OCI-LY7 (cell line): ENCODE data around the gene RNF223. TPM values are rescaled to one million over a fixed set of nuclear protein-coding genes. Genes with fewer than 3 reads are reported as not detected.

Source experiments
- BruUV-seq: library from RNA; stranded (reverse); fragments of 400-500 nt; replicated peaks from 2 replicates; lab custom pipeline; 2021; lab: Mats Ljungman, UMichigan
- CTCF ChIA-PET: fragments of 300-600 bp; sonication (Branson Sonifier 250); formaldehyde crosslinking; loops from one replicate; lab custom pipeline; 2022; ENCODE audit warnings: antibody characterized with exemption; ENCODE audit not compliant: unreplicated experiment; lab: Charles Lee
- POLR2A ChIA-PET: fragments of 300-600 bp; sonication (Branson Sonifier 250); formaldehyde crosslinking; loops from one replicate; lab custom pipeline; 2022; ENCODE audit warnings: antibody characterized with exemption; lab: Charles Lee
- DNase-seq: peaks from one replicate; pipeline ENCODE4 v3.0.0-alpha.2; 2015; ENCODE audit warnings: low spot score
- H2AFZ ChIP-seq: fragments of 200-600 bp; sonication (generic), shearing (Covaris generic); 2 replicates; pipeline ENCODE4 v1.6.1; 2014; ENCODE audit warnings: mild to moderate bottlenecking, antibody characterized with exemption, low read length, moderate library complexity
- H3K27ac ChIP-seq: fragments of 200-600 bp; sonication (generic); 2 replicates; pipeline ENCODE4 v1.5.1; 2014; ENCODE audit warnings: mixed run types, low read depth, mild to moderate bottlenecking, moderate library complexity, low read length, inconsistent platforms; ENCODE audit not compliant: poor library complexity, severe bottlenecking
- H3K36me3 ChIP-seq: fragments of 200-600 bp; sonication (generic); 2 replicates; pipeline ENCODE4 v1.6.1; 2014; ENCODE audit warnings: mild to moderate bottlenecking, antibody characterized with exemption, low read length, moderate library complexity, mixed read lengths; ENCODE audit not compliant: insufficient read depth
- H3K4me1 ChIP-seq: fragments of 200-600 bp; sonication (generic); 2 replicates; pipeline ENCODE4 v1.5.1; 2014; ENCODE audit warnings: mild to moderate bottlenecking, low read length; ENCODE audit not compliant: insufficient read depth, poor library complexity, severe bottlenecking
- H3K4me2 ChIP-seq: fragments of 200-600 bp; sonication (generic); 2 replicates; pipeline ENCODE4 v1.6.1; 2014; ENCODE audit warnings: mild to moderate bottlenecking, low read length
- H3K4me3 ChIP-seq: fragments of 200-600 bp; sonication (generic); 2 replicates; pipeline ENCODE4 v1.5.1; 2014; ENCODE audit warnings: mild to moderate bottlenecking, low read depth, low read length; ENCODE audit not compliant: poor library complexity, severe bottlenecking
- H3K79me2 ChIP-seq: fragments of 200-600 bp; sonication (generic); 2 replicates; pipeline ENCODE4 v1.6.1; 2016; ENCODE audit warnings: low read depth, mild to moderate bottlenecking, low read length, moderate library complexity, mixed read lengths; ENCODE audit not compliant: insufficient read depth
- H3K9me2 ChIP-seq: fragments of 200-600 bp; sonication (generic); 2 replicates; pipeline ENCODE4 v1.6.1; 2016; ENCODE audit warnings: mild to moderate bottlenecking, low read length, mixed read lengths; ENCODE audit not compliant: insufficient read depth
- H3K9me3 ChIP-seq: fragments of 200-600 bp; sonication (generic); 2 replicates; pipeline ENCODE4 v1.6.1; 2014; ENCODE audit warnings: mild to moderate bottlenecking, mixed run types, low read length, mixed read lengths
- H4K20me1 ChIP-seq: fragments of 200-600 bp; sonication (generic); 2 replicates; pipeline ENCODE4 v1.6.1; 2014; ENCODE audit warnings: mild to moderate bottlenecking, antibody characterized with exemption, low read length, moderate library complexity, mixed read lengths; ENCODE audit not compliant: insufficient read depth
- CTCF ChIP-seq: fragments of 200-600 bp; sonication (generic); conservative IDR thresholded peaks from 2 replicates; pipeline ENCODE4 v1.5.1; 2014; ENCODE audit warnings: mild to moderate bottlenecking, antibody characterized with exemption, low read length, moderate library complexity, mixed read lengths
- EZH2phosphoT487 ChIP-seq: fragments of 200-600 bp; sonication (generic); IDR thresholded peaks from 2 replicates; pipeline ENCODE4 v1.6.1; 2018; ENCODE audit warnings: low read depth, borderline replicate concordance, mild to moderate bottlenecking, mixed run types, antibody characterized with exemption, low read length, moderate library complexity, mixed read lengths
- intact Hi-C: fragments of 100-400 bp; cut with micrococcal nuclease; formaldehyde crosslinking; loops from one replicate; pipeline ENCODE4 v1.10.0; 2022; ENCODE audit not compliant: unreplicated experiment
- total RNA-seq, 2 experiments: library from RNA; depleted of rRNA in 1 of 2; stranded (reverse); fragments of >200 nt in 1 of 2; shearing (Covaris generic) in 1 of 2; gene quantifications; 2 replicates each; pipeline ENCODE4 v1.2.3, GENCODE V29; 2014 to 2022

RNF223 gene
- total RNA-seq, 2 experiments from 2014 or later, result not detected

DNA sequence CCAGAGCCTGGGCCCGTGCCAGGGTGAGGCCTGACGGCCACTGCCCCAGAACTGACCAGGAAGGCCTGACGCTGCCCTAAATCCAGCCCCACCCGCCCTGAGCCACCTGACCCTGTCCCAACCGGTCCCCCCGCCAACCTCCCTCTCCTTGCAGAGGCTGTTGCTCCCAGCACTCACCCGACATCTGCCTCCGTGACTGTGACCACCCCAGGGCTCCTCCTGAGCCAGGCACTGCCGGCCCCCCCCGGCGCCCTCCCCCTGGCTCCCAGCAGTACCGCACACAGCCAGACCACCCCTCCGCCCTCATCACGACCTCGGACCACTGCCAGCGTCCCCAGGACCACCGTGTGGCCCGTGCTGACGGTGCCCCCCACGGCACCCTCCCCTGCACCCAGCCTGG is 27.9 kb downstream of the RNF223 start:
- ChIA-PET POLR2A (no interaction called here), CTCF (no interaction called here)
- H3K4me1 ChIP-seq, result no peaks in the 10 kb centered on the region
- no peak overlapping the region for H2AFZ ChIP-seq
- H3K4me3 ChIP-seq, result no peak overlapping the region
- DNase-seq, result no peak
- intact Hi-C loops, result no loop called here
- no peak overlapping the region for H3K27ac ChIP-seq
- no peaks in the 10 kb centered on the region for H3K36me3 ChIP-seq
- H3K9me2 ChIP-seq, result no peaks in the 10 kb centered on the region
- no peaks in the 10 kb centered on the region for H3K79me2 ChIP-seq
- no peak overlapping the region for H3K4me2 ChIP-seq
- no peaks in the 10 kb centered on the region for H3K9me3 ChIP-seq
- H4K20me1 ChIP-seq, result no peaks in the 10 kb centered on the region
- BruUV-seq, result no TSS peak
- TF ChIP-seq CTCF (no peak), EZH2phosphoT487 (no peak)

GRCh38 chr1:1045129-1045528 is 29.0 kb downstream of the RNF223 start:
- no peak for DNase-seq
- Histone ChIP-seq H3K9me3 (no peaks in the 10 kb centered on the region), H4K20me1 (no peaks in the 10 kb centered on the region), H3K9me2 (no peaks in the 10 kb centered on the region), H3K4me3 (no peak overlapping the region), H2AFZ (no peak overlapping the region), H3K4me1 (peaks cover 5% of the 10 kb centered on the region), H3K27ac (no peak overlapping the region), H3K4me2 (no peak overlapping the region), H3K79me2 (no peaks in the 10 kb centered on the region), H3K36me3 (no peaks in the 10 kb centered on the region)
- CTCF ChIA-PET, result no interaction called here
- intact Hi-C loops, result no loop called here
- POLR2A ChIA-PET, result no interaction called here
- BruUV-seq, result no TSS peak
- no peak for TF ChIP-seq CTCF
- TF ChIP-seq EZH2phosphoT487, result no peak

GRCh38 chr1:1044455-1045078 is 29.5 kb downstream of the RNF223 start:
- no peak overlapping the region for H3K4me2 ChIP-seq
- H3K79me2 ChIP-seq, result no peaks in the 10 kb centered on the region
- H3K9me2 ChIP-seq, result no peaks in the 10 kb centered on the region
- H2AFZ ChIP-seq, result no peak overlapping the region
- no peak overlapping the region for H3K4me3 ChIP-seq
- H3K27ac ChIP-seq, result no peak overlapping the region
- TF ChIP-seq EZH2phosphoT487, result no peak
- TF ChIP-seq CTCF, result no peak
- H4K20me1 ChIP-seq, result no peaks in the 10 kb centered on the region
- H3K4me1 ChIP-seq, result peaks cover 6% of the 10 kb centered on the region
- no peaks in the 10 kb centered on the region for H3K9me3 ChIP-seq
- ChIA-PET CTCF (no interaction called here), POLR2A (no interaction called here)
- DNase-seq, result no peak
- intact Hi-C loops, result no loop called here
- H3K36me3 ChIP-seq, result no peaks in the 10 kb centered on the region
- no TSS peak for BruUV-seq
